ENCODE results near the gene SPATA6L. TPM values are rescaled to one million over a fixed set of nuclear protein-coding genes. Genes with fewer than 3 reads are reported as not detected.

SPATA6L gene
- total RNA-seq, 2 experiments from 2014 or later = 0.21 to 0.30 TPM

DNA sequence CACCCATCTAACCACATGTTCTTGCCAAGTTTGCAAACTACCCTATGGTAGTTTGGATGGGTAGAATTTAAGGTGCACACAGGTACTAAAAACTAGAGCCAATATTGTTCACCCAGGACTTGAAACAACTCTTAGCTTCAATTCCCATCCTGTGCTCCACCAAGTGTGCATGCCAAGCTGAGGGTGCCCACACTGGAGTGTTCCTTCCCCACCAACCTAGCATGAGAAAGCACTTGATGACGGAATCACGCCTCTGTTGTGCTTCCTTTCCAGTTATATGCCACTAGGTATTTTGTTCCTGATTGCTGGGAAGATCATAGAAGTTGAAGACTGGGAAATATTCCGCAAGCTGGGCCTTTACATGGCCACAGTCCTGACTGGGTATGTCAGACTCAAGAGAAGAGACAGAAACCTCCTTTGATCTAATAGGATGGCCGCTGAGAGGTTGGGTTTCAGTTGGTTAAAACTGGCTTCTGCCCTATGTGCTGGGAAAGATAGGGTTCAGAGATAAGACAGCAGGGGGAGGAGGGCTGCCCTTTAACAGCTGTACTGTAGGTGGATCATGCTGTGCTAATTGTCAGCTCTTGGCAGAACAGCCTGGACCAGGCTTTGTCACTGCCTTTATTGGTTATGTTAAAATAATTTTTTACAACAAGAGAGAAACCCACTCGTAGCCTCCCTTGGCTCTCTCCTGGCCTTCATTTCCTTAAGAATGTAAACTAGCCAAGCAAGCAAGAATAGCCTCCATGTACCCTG is 92.5 kb downstream of the SPATA6L start:
- H3K27ac Mint-ChIP-seq = no peak overlapping the region
- H3K36me3 Mint-ChIP-seq (ENCODE audit: low read depth) = no peaks in the 10 kb centered on the region
- ChIA-PET CTCF (interaction anchor here (1.8 kb wide), 1 partner anchor 15 kb away, joined by 5 read pairs; no protein-coding TSS in a partner anchor), POLR2A (no interaction called here)
- H3K27me3 Mint-ChIP-seq = no peaks in the 10 kb centered on the region
- peaks cover 9% of the 10 kb centered on the region for H3K4me1 Mint-ChIP-seq
- no peaks in the 10 kb centered on the region for H3K9me3 Mint-ChIP-seq (ENCODE audit: low read depth)
- DNase-seq (no peak), ATAC-seq (no peak)
- intact Hi-C loops (cut with DNase I, micrococcal nuclease) = no loop called here
- H3K4me3 Mint-ChIP-seq = no peak overlapping the region

DNA sequence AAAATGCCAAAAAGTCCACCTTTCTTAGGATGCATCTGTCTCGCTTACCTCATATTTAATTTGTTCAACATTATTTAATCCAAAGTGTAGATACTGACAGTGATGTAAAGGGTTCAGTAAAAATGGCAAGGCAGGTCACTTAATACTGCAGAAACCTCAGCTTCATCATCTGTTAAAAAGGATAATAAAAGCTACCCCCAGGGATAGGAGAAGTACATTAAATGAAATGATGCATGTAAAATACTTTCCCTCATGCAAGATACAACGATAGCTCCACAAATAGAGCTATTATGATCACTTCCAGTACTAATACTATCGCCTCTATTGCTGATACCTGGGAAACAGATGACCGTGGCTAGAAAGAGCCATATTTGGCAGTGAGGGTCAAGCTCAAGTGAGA is 93.1 kb downstream of the SPATA6L start:
- Mint-ChIP-seq H3K27me3 (no peaks in the 10 kb centered on the region), H3K4me1 (peaks cover 9% of the 10 kb centered on the region), H3K4me3 (no peak overlapping the region), H3K36me3 (ENCODE audit: low read depth) (no peaks in the 10 kb centered on the region), H3K27ac (no peak overlapping the region), H3K9me3 (ENCODE audit: low read depth) (no peaks in the 10 kb centered on the region)
- POLR2A ChIA-PET = no interaction called here
- CTCF ChIA-PET = interaction anchor here (0.8 to 1.8 kb wide), 2 partner anchors 14 to 257 kb away, joined by 3 to 5 read pairs; no protein-coding TSS in a partner anchor
- ATAC-seq (no peak), DNase-seq (no peak)
- intact Hi-C loops (cut with DNase I, micrococcal nuclease) = no loop called here

DNA sequence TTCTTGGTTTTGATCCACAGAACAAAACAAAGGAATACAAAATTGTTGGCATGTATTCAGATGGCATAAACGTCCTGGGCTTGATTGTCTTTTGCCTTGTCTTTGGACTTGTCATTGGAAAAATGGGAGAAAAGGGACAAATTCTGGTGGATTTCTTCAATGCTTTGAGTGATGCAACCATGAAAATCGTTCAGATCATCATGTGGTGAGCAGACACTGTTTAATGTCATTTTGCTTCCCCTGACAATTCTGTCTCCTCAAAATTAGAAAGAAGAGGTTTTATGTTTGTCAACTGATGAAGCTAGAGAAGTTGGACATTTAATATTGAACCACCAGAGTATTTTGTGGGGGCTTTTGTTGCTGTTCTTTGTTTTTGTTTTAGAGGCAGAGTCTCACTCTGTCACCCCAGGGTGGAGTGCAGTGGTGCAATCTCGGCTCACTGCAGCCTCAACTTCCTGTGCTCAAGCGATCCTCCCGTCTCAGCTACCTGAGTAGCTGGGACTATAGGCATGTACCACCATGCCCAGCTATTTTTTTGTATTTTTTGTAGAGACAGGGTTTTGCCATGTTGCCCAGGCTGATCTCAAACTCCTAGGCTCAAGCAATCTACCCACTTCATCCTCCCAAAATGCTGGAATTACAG is 94.0 kb downstream of the SPATA6L start:
- ATAC-seq (no peak), DNase-seq (peak; percentile 17)
- no peaks in the 10 kb centered on the region for H3K36me3 Mint-ChIP-seq (ENCODE audit: low read depth)
- H3K27me3 Mint-ChIP-seq = no peaks in the 10 kb centered on the region
- peak overlapping the region; percentile 8 for H3K27ac Mint-ChIP-seq
- H3K4me1 Mint-ChIP-seq = peaks cover 9% of the 10 kb centered on the region
- no peaks in the 10 kb centered on the region for H3K9me3 Mint-ChIP-seq (ENCODE audit: low read depth)
- intact Hi-C loops (cut with DNase I, micrococcal nuclease) = no loop called here
- CTCF ChIA-PET = interaction anchor here (1.8 kb wide), 1 partner anchor 13 kb away, joined by 5 read pairs; no protein-coding TSS in a partner anchor
- POLR2A ChIA-PET = no interaction called here
- no peak overlapping the region for H3K4me3 Mint-ChIP-seq

DNA sequence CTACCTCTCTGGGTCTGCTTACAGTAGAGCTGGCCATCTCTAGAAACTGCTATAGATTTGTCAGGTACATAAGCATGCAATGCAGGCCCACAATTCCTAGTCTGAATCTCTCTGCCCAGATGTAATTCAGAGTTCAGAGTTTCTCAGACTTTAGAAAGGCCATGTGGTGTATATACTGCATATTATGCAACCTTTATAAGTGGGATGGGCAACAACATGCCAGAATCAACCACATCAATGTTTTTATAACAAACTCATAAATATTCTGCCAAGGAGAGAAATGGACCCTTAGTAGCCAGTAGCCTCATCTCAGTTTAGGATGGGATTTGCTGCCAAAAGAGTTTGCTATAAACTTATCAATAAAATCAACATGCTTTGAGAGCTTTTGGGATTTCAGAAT is 97.2 kb downstream of the SPATA6L start:
- intact Hi-C loops (cut with DNase I, micrococcal nuclease) = no loop called here
- H3K4me3 Mint-ChIP-seq = no peak overlapping the region
- no peaks in the 10 kb centered on the region for H3K27me3 Mint-ChIP-seq
- POLR2A ChIA-PET = no interaction called here
- DNase-seq (no peak), ATAC-seq (no peak)
- CTCF ChIA-PET = interaction anchor here (0.8 kb wide), 1 partner anchor 186 kb away, joined by 4 read pairs; no protein-coding TSS in a partner anchor
- H3K36me3 Mint-ChIP-seq (ENCODE audit: low read depth) = no peaks in the 10 kb centered on the region
- no peak overlapping the region for H3K27ac Mint-ChIP-seq
- peaks cover 9% of the 10 kb centered on the region for H3K4me1 Mint-ChIP-seq
- no peaks in the 10 kb centered on the region for H3K9me3 Mint-ChIP-seq (ENCODE audit: low read depth)

DNA sequence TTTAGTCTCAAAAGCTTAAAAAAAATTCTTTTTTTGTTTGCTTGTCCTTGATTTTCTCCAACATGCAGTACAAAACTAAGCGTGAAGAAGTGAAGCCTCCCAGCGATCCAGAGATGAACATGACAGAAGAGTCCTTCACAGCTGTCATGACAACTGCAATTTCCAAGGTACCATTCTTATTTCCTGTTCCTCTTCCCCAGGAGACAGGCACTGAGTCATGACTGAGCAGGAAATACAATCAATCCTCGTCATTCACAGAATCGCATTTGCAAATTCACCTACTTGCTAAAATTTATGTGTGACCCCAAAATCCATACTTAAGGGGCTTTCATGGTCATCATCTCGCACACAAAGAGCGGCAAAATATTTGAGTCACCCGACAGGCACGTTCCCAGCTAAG is 98.7 kb downstream of the SPATA6L start:
- Mint-ChIP-seq H3K27me3 (no peaks in the 10 kb centered on the region), H3K4me3 (no peak overlapping the region), H3K27ac (no peak overlapping the region), H3K36me3 (ENCODE audit: low read depth) (no peaks in the 10 kb centered on the region), H3K9me3 (ENCODE audit: low read depth) (no peaks in the 10 kb centered on the region), H3K4me1 (peaks cover 17% of the 10 kb centered on the region)
- intact Hi-C loops (cut with DNase I, micrococcal nuclease) = no loop called here
- CTCF ChIA-PET = no interaction called here
- POLR2A ChIA-PET = no interaction called here
- ATAC-seq (no peak), DNase-seq (no peak)

DNA sequence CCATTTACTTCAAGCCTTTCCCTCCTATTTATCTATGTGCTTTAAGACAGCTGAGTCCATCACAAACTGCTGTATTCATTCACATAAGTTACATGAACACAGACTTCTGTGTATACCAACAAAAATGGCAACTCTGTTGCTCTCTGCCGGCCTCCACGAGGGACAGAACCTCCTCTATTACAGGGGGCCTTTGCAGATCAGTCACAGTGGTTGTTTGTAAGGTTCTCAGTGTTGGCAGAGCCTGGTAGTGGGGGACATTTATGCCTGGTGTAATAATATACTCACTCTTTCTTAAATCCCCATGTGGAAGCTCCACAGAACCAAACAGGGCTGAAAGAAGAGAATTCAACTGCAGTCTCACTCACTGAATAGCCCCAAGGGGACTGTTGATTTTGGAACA is 99.5 kb downstream of the SPATA6L start:
- ATAC-seq = no peak
- Mint-ChIP-seq H3K4me1 (peaks cover 12% of the 10 kb centered on the region), H3K27ac (no peak overlapping the region), H3K9me3 (ENCODE audit: low read depth) (no peaks in the 10 kb centered on the region), H3K4me3 (no peak overlapping the region), H3K36me3 (ENCODE audit: low read depth) (no peaks in the 10 kb centered on the region), H3K27me3 (no peaks in the 10 kb centered on the region)
- ChIA-PET CTCF (interaction anchor here (0.7 to 0.9 kb wide), 2 partner anchors 34 to 55 kb away, joined by 3 read pairs; no protein-coding TSS in a partner anchor), POLR2A (no interaction called here)
- DNase-seq = no peak
- intact Hi-C loops (cut with DNase I, micrococcal nuclease) = no loop called here

DNA sequence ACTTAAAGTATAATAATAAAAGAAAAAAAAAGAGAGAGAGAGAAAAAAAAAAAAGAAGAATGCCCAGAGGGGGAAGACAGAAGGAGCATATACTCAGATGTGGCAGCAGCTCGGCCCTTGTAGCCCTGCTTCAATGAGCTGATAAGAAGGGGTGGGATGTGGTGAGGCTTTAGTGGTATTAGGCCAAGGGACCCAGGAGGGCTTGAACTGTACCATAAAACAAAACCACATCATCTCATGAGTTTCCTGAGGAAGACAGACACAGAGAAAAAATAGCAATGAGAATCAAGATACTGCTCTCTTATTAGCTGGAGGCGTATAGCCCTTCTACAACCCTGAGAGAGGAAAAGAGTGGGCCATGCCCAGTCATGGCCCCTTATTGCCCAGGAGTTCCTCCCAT is 103.2 kb downstream of the SPATA6L start:
- Mint-ChIP-seq H3K4me1 (peaks cover 11% of the 10 kb centered on the region), H3K27me3 (no peaks in the 10 kb centered on the region), H3K36me3 (ENCODE audit: low read depth) (no peaks in the 10 kb centered on the region), H3K4me3 (no peak overlapping the region), H3K9me3 (ENCODE audit: low read depth) (no peaks in the 10 kb centered on the region), H3K27ac (no peak overlapping the region)
- POLR2A ChIA-PET = no interaction called here
- intact Hi-C loops (cut with DNase I, micrococcal nuclease) = no loop called here
- ATAC-seq (no peak), DNase-seq (no peak)
- CTCF ChIA-PET = no interaction called here

DNA sequence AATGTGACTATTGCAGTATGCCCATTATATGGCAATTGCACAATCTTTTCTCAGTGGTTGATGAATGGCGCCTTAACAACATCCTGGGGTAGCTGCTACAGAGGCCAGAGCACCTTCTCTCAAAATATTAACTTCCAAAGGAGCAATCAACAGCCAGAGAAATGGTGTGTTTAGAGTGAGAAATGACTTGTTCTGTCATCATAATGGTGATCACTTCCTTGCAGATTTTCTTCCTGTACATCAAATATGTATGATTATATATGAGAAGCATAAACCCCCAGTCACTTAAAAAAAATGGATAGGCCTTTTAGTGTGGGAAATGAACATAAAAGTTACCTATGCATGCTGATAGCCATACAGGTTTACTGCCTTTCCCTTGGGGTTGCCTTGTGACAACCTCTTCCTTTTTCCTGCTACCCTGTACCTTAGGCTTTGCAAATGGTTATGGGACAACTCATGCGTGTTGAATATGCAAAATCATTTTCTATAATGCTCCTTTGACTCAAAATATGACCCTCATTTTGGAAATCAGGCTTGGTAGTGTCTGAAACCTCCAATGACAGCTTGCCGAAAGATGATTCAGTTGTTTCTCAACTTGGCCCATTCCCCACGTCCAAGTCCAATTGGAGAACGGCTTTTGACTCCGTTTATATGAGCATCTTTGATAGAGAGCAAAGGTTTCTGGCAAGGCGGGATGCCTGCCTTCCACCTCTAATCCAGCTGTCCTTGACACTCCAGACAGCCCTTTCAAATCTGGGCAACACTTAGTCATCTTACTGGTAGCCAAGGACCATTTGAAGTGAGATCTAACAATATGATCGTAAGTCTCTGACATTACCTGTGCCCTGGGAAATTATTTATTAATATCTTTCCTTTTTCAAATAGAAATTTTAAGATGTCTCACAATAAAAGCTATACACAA is 106.8 kb downstream of the SPATA6L start:
- peaks cover 23% of the 10 kb centered on the region for H3K4me1 Mint-ChIP-seq
- intact Hi-C loops (cut with DNase I, micrococcal nuclease) = no loop called here
- no peak overlapping the region for H3K4me3 Mint-ChIP-seq
- H3K27ac Mint-ChIP-seq = no peak overlapping the region
- ATAC-seq (no peak), DNase-seq (no peak)
- no peaks in the 10 kb centered on the region for H3K9me3 Mint-ChIP-seq (ENCODE audit: low read depth)
- CTCF ChIA-PET = interaction anchor here (1.7 kb wide), 1 partner anchor 14 kb away, joined by 5 read pairs; no protein-coding TSS in a partner anchor
- H3K27me3 Mint-ChIP-seq = no peaks in the 10 kb centered on the region
- POLR2A ChIA-PET = no interaction called here
- H3K36me3 Mint-ChIP-seq (ENCODE audit: low read depth) = no peaks in the 10 kb centered on the region

DNA sequence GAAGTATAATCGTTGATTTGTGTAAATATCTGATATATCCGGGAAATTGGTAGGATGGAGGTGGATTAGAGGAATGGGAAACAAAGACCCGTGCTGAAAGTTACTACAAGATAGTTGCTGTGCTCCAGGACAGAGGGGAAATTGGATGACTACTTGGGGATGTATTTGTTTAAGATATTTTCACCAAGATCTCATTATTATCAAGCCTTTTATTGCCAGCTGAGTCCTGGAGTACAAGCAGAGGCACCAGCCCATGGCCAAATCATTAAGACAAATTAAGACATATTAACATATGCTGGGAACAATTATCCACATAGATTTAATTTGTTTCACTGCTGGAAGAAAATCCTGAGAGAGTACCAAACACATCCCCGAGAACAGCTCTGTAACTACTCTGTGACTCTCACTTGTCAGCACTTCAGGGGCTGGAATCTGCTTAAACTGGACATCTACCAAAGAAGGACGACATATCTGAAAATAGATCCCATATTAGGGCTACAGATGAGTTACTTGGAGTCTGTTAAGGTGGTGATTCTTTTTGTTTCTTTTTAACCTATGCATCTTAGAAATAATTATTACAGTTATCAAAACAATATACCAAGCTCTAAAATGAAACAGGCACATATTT is 107.8 kb downstream of the SPATA6L start:
- CTCF ChIA-PET = interaction anchor here (1.0 to 1.7 kb wide), 2 partner anchors 9 to 15 kb away, joined by 3 to 5 read pairs; no protein-coding TSS in a partner anchor
- Mint-ChIP-seq H3K4me1 (peaks cover 27% of the 10 kb centered on the region), H3K27ac (no peak overlapping the region), H3K36me3 (ENCODE audit: low read depth) (no peaks in the 10 kb centered on the region), H3K9me3 (ENCODE audit: low read depth) (no peaks in the 10 kb centered on the region), H3K4me3 (no peak overlapping the region), H3K27me3 (no peaks in the 10 kb centered on the region)
- DNase-seq (no peak), ATAC-seq (no peak)
- POLR2A ChIA-PET = no interaction called here
- intact Hi-C loops (cut with DNase I, micrococcal nuclease) = no loop called here

DNA sequence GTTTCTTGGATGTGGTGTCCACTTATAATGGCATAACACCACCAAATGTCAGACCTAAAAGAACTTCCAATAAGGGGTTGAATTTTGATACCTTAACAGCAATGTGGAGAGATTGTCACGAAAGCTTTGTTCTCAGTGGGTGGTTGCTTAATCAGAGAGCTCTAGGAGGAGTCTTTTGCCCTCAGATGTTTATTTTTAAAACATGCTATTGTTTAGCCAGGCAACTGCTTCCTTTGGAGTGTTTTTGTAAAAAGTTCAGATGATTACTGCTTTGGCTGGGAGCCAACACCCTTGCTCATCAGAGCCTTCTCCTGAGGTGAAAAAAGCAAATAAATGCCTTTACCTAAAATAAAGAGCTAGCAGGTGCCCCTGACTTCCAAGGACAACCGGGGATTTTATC is 111.0 kb downstream of the SPATA6L start:
- Mint-ChIP-seq H3K27me3 (no peaks in the 10 kb centered on the region), H3K36me3 (ENCODE audit: low read depth) (no peaks in the 10 kb centered on the region), H3K4me1 (peaks cover 39% of the 10 kb centered on the region), H3K4me3 (no peak overlapping the region), H3K27ac (no peak overlapping the region), H3K9me3 (ENCODE audit: low read depth) (no peaks in the 10 kb centered on the region)
- intact Hi-C loops (cut with DNase I, micrococcal nuclease) = no loop called here
- CTCF ChIA-PET = interaction anchor here (0.8 to 1.4 kb wide), 2 partner anchors 15 to 240 kb away, joined by 3 read pairs; no protein-coding TSS in a partner anchor
- ATAC-seq (peak; percentile 30), DNase-seq (no peak)
- POLR2A ChIA-PET = no interaction called here

DNA sequence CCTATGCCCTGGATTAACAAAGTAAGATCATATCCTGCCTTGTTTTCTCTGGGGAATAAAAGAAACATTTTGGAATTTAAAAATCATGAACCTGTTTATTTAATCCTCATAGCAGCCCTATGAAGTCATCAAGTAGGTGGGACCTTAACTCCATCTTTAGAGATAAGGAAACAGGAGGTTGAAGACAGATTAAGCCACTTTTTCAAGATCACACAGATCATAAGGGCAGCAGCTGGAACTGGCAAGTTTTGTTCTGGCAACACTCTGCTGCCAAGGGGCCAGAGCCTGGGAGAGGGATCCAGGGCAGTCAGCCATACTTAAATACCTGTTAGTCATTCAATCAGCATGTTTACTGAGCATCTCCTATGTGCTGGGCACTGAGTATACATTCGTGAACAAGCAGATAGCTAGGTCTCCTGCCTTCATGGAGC is 112.3 kb downstream of the SPATA6L start:
- H3K9me3 Mint-ChIP-seq (ENCODE audit: low read depth) = no peaks in the 10 kb centered on the region
- H3K4me1 Mint-ChIP-seq = peaks cover 51% of the 10 kb centered on the region
- H3K4me3 Mint-ChIP-seq = no peak overlapping the region
- ATAC-seq (no peak), DNase-seq (no peak)
- no peak overlapping the region for H3K27ac Mint-ChIP-seq
- POLR2A ChIA-PET = no interaction called here
- no peaks in the 10 kb centered on the region for H3K36me3 Mint-ChIP-seq (ENCODE audit: low read depth)
- CTCF ChIA-PET = interaction anchor here (0.8 to 1.4 kb wide), 3 partner anchors 14 to 239 kb away, joined by 3 read pairs; no protein-coding TSS in a partner anchor
- no peaks in the 10 kb centered on the region for H3K27me3 Mint-ChIP-seq
- intact Hi-C loops (cut with DNase I, micrococcal nuclease) = no loop called here
